Neural progenitor cell (in vitro differentiated cells): ENCODE data around the gene DCAF4.

ENCODE experiments used
- CTCF ChIP-seq: fragments of 200-600 bp; sonication (generic); IDR thresholded peaks from 2 replicates; pipeline ENCODE4 v1.5.1; 2017; ENCODE audit warnings: antibody characterized with exemption, mild to moderate bottlenecking
- EZH2 ChIP-seq: fragments of 200-600 bp; sonication (generic); IDR thresholded peaks from 2 replicates; pipeline ENCODE4 v1.6.1; 2017; ENCODE audit warnings: antibody characterized with exemption, mild to moderate bottlenecking, moderate library complexity
- EZH2phosphoT487 ChIP-seq: fragments of 200-600 bp; sonication (generic); IDR thresholded peaks from 2 replicates; pipeline ENCODE4 v1.6.1; 2017; ENCODE audit warnings: antibody characterized with exemption

DNA sequence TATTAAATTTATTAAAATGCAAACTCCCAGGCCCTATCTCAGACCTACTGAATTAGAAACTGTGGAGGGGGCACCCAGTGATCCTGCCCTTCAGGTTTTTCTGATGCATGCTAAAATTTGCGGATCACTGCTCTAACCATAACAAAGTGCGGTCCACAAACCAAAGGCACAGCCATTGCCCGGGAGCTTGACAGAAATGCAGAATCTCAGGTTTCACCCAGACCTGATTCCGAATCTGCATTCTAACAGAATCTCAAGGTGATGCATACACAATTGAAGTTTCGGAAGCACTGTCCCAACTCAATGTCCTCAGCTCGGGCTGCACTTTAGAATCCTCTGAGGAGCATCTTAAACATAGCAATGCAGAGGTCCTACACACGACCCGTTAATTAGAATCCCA, 54.6 kb downstream of the DCAF4 start:
- TF ChIP-seq CTCF (no peak), EZH2phosphoT487 (no peak), EZH2 (no peak)
